Peyer's patch (tissue), 4 donors: Measurements from ENCODE around the gene RHOXF2.

Experiments used
- POLR2A ChIP-seq, 2 donors: fragments of 450-650 bp; IDR thresholded peaks; one replicate each; pipeline ENCODE4 v1.5.1; 2017; ENCODE audit warnings: antibody characterized with exemption in 2 of 2, mild to moderate bottlenecking in 2 of 2, moderate library complexity in 2 of 2
- TF ChIP-seq, protein P1 (sequence below), 6 experiments: fragments of 450-650 bp in 4 of 6; fragments of 200-600 bp in 2 of 6; sonication (generic) in 1 of 6; IDR thresholded peaks; one replicate each; pipeline ENCODE4 v1.5.1; 2017 to 2019; ENCODE audit warnings: antibody characterized with exemption in 6 of 6, mild to moderate bottlenecking in 3 of 6, moderate library complexity in 1 of 6

GRCh38 chrX:120120223-120120622, 38.2 kb upstream of the RHOXF2 start:
- TF ChIP-seq, protein P1, sequence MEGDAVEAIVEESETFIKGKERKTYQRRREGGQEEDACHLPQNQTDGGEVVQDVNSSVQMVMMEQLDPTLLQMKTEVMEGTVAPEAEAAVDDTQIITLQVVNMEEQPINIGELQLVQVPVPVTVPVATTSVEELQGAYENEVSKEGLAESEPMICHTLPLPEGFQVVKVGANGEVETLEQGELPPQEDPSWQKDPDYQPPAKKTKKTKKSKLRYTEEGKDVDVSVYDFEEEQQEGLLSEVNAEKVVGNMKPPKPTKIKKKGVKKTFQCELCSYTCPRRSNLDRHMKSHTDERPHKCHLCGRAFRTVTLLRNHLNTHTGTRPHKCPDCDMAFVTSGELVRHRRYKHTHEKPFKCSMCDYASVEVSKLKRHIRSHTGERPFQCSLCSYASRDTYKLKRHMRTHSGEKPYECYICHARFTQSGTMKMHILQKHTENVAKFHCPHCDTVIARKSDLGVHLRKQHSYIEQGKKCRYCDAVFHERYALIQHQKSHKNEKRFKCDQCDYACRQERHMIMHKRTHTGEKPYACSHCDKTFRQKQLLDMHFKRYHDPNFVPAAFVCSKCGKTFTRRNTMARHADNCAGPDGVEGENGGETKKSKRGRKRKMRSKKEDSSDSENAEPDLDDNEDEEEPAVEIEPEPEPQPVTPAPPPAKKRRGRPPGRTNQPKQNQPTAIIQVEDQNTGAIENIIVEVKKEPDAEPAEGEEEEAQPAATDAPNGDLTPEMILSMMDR (IDR thresholded peaks at IDR 0.05), result no peak
- TF ChIP-seq POLR2A (IDR thresholded peaks at IDR 0.05), result no peak
